ENCODE results near the gene NT5DC1. TPM values are rescaled to one million over a fixed set of nuclear protein-coding genes. Genes with fewer than 3 reads are reported as not detected.

Gene NT5DC1
- total RNA-seq, 1 donor = 6.5 TPM

- no peak overlapping the region for H3K4me3 ChIP-seq (ENCODE audit: low read length)
- H3K9me3 ChIP-seq (ENCODE audit: low read depth, low read length) = no peaks in the 10 kb centered on the region
Observed at GRCh38 chr6:116248577-116248976, 147.9 kb downstream of the NT5DC1 start.

GRCh38 chr6:116251568-116252384 lies 151.1 kb downstream of the NT5DC1 start:
- H3K4me3 ChIP-seq (ENCODE audit: low read length) = no peak overlapping the region
- no peaks in the 10 kb centered on the region for H3K9me3 ChIP-seq (ENCODE audit: low read depth, low read length)
- no peaks in the 10 kb centered on the region for H3K27me3 ChIP-seq (ENCODE audit: insufficient read depth, low read length)
- H3K4me1 ChIP-seq (ENCODE audit: insufficient read depth, low read length) = peaks cover 29% of the 10 kb centered on the region

More at GRCh38 chr6:116248577-116248976, 147.9 kb downstream of the NT5DC1 start:
- no peaks in the 10 kb centered on the region for H3K27me3 ChIP-seq (ENCODE audit: insufficient read depth, low read length)
- peaks cover 26% of the 10 kb centered on the region for H3K4me1 ChIP-seq (ENCODE audit: insufficient read depth, low read length)

GRCh38 chr6:116253188-116253504 lies 152.5 kb downstream of the NT5DC1 start:
- Histone ChIP-seq H3K4me3 (ENCODE audit: low read length) (peak overlapping the region; percentile 75), H3K9me3 (ENCODE audit: low read depth, low read length) (no peaks in the 10 kb centered on the region), H3K27me3 (ENCODE audit: insufficient read depth, low read length) (no peaks in the 10 kb centered on the region), H3K4me1 (ENCODE audit: insufficient read depth, low read length) (peaks cover 29% of the 10 kb centered on the region)

GRCh38 chr6:116253505-116254296 lies 153.0 kb downstream of the NT5DC1 start, which contains the start of gene TSPYL4:
TSS of gene TSPYL4 (minus strand) at chr6:116254075. CDS start at chr6:116254008, 67 bp downstream.
- no peaks in the 10 kb centered on the region for H3K27me3 ChIP-seq (ENCODE audit: insufficient read depth, low read length)
- H3K4me3 ChIP-seq (ENCODE audit: low read length) = peak within 1 kb of the TSS; percentile 75
- H3K4me1 ChIP-seq (ENCODE audit: insufficient read depth, low read length) = peaks cover 29% of the 10 kb centered on the region
- no peaks in the 10 kb centered on the region for H3K9me3 ChIP-seq (ENCODE audit: low read depth, low read length)

GRCh38 chr6:116254297-116255056 lies 153.8 kb downstream of the NT5DC1 start:
- no peaks in the 10 kb centered on the region for H3K9me3 ChIP-seq (ENCODE audit: low read depth, low read length)
- H3K4me3 ChIP-seq (ENCODE audit: low read length) = peak overlapping the region; percentile 75
- H3K27me3 ChIP-seq (ENCODE audit: insufficient read depth, low read length) = no peaks in the 10 kb centered on the region
- peaks cover 29% of the 10 kb centered on the region for H3K4me1 ChIP-seq (ENCODE audit: insufficient read depth, low read length)

- Histone ChIP-seq H3K4me1 (ENCODE audit: insufficient read depth, low read length) (peaks cover 29% of the 10 kb centered on the region), H3K9me3 (ENCODE audit: low read depth, low read length) (no peaks in the 10 kb centered on the region), H3K27me3 (ENCODE audit: insufficient read depth, low read length) (no peaks in the 10 kb centered on the region), H3K4me3 (ENCODE audit: low read length) (no peak overlapping the region)
Observed at GRCh38 chr6:116255246-116255800, 154.7 kb downstream of the NT5DC1 start.

GRCh38 chr6:116256694-116257093 lies 156.0 kb downstream of the NT5DC1 start:
- peaks cover 18% of the 10 kb centered on the region for H3K4me1 ChIP-seq (ENCODE audit: insufficient read depth, low read length)
- H3K9me3 ChIP-seq (ENCODE audit: low read depth, low read length) = no peaks in the 10 kb centered on the region
- no peak overlapping the region for H3K4me3 ChIP-seq (ENCODE audit: low read length)
- H3K27me3 ChIP-seq (ENCODE audit: insufficient read depth, low read length) = no peaks in the 10 kb centered on the region

GRCh38 chr6:116258520-116258919 lies 157.9 kb downstream of the NT5DC1 start:
- Histone ChIP-seq H3K9me3 (ENCODE audit: low read depth, low read length) (peaks cover 2% of the 10 kb centered on the region), H3K4me3 (ENCODE audit: low read length) (no peak overlapping the region), H3K4me1 (ENCODE audit: insufficient read depth, low read length) (peaks cover 3% of the 10 kb centered on the region), H3K27me3 (ENCODE audit: insufficient read depth, low read length) (no peaks in the 10 kb centered on the region)

- Histone ChIP-seq H3K4me1 (ENCODE audit: insufficient read depth, low read length) (no peaks in the 10 kb centered on the region), H3K27me3 (ENCODE audit: insufficient read depth, low read length) (no peaks in the 10 kb centered on the region), H3K9me3 (ENCODE audit: low read depth, low read length) (peaks cover 7% of the 10 kb centered on the region), H3K4me3 (ENCODE audit: low read length) (no peak overlapping the region)
Observed at GRCh38 chr6:116263353-116263752, 162.7 kb downstream of the NT5DC1 start.

GRCh38 chr6:116265041-116265829 lies 164.6 kb downstream of the NT5DC1 start:
- H3K4me3 ChIP-seq (ENCODE audit: low read length) = no peak overlapping the region
- no peaks in the 10 kb centered on the region for H3K27me3 ChIP-seq (ENCODE audit: insufficient read depth, low read length)
- no peaks in the 10 kb centered on the region for H3K4me1 ChIP-seq (ENCODE audit: insufficient read depth, low read length)
- H3K9me3 ChIP-seq (ENCODE audit: low read depth, low read length) = peaks cover 7% of the 10 kb centered on the region

GRCh38 chr6:116266803-116267202 lies 166.2 kb downstream of the NT5DC1 start:
- Histone ChIP-seq H3K9me3 (ENCODE audit: low read depth, low read length) (peaks cover 7% of the 10 kb centered on the region), H3K4me3 (ENCODE audit: low read length) (no peak overlapping the region), H3K27me3 (ENCODE audit: insufficient read depth, low read length) (no peaks in the 10 kb centered on the region), H3K4me1 (ENCODE audit: insufficient read depth, low read length) (no peaks in the 10 kb centered on the region)

GRCh38 chr6:116267836-116268588 lies 167.4 kb downstream of the NT5DC1 start:
- Histone ChIP-seq H3K4me1 (ENCODE audit: insufficient read depth, low read length) (no peaks in the 10 kb centered on the region), H3K27me3 (ENCODE audit: insufficient read depth, low read length) (no peaks in the 10 kb centered on the region), H3K4me3 (ENCODE audit: low read length) (no peak overlapping the region), H3K9me3 (ENCODE audit: low read depth, low read length) (peaks cover 7% of the 10 kb centered on the region)

GRCh38 chr6:116268589-116269293 lies 168.1 kb downstream of the NT5DC1 start:
- Histone ChIP-seq H3K4me1 (ENCODE audit: insufficient read depth, low read length) (no peaks in the 10 kb centered on the region), H3K27me3 (ENCODE audit: insufficient read depth, low read length) (no peaks in the 10 kb centered on the region), H3K4me3 (ENCODE audit: low read length) (no peak overlapping the region), H3K9me3 (ENCODE audit: low read depth, low read length) (peaks cover 3% of the 10 kb centered on the region)
